K562 (cell line): ENCODE results near the gene CGNL1. TPM values are rescaled to one million over a fixed set of nuclear protein-coding genes. Genes with fewer than 3 reads are reported as not detected.

Experiments used
- ATAC-seq: fragments of 200-7000 bp; cut with Tn5 transposase; 3 replicates; pipeline ENCODE4 v1.9.1; 2020; ENCODE audit warnings: moderate library complexity
- BruUV-seq: library from RNA; stranded (reverse); fragments of 400-500 nt; replicated peaks from 2 replicates; lab custom pipeline; 2021; lab: Mats Ljungman, UMichigan
- CTCF ChIA-PET: fragments of 300-600 bp; formaldehyde crosslinking; extraction: SDS; loops from one replicate; lab custom pipeline; 2021; ENCODE audit warnings: low intra/inter-chr PET ratio; lab: Yijun Ruan, JAX
- POLR2A ChIA-PET: fragments of 300-600, 350-650 bp; sonication (Branson Sonifier 250); formaldehyde crosslinking; extraction: SDS; loops from one replicate; lab custom pipeline; 2021; ENCODE audit warnings: antibody characterized with exemption, inconsistent platforms; lab: Yijun Ruan, JAX
- DNase-seq, 4 experiments: peaks; one replicate each; pipeline versions ENCODE4 v3.0.0 to v3.0.0-alpha.2; 2011 to 2018; ENCODE audit warnings: low spot score in 3 of 4, mixed read lengths in 3 of 4; ENCODE audit errors: extremely low read depth in 1 of 4
- FAIRE-seq: peaks from 2 replicates; lab custom pipeline; 2011; peaks lifted over from hg19 to GRCh38; lab: Jason Lieb, UNC
- H2AFZ ChIP-seq: 2 replicates; pipeline ENCODE4 v1.6.0; 2011; ENCODE audit warnings: low read depth, low read length, control low read depth, inconsistent platforms
- H3K27ac ChIP-seq: fragments of 200-600 bp; 3 replicates; pipeline ENCODE4 v1.8.0; 2011; ENCODE audit warnings: low read depth, mild to moderate bottlenecking, control low read depth, inconsistent platforms, low read length, moderate library complexity, mixed read lengths; ENCODE audit errors: extremely low read depth
- H3K27me3 ChIP-seq, 2 experiments: fragments of 300-600 bp in 1 of 2; 2 replicates in 1 of 2; 3 replicates in 1 of 2; pipeline versions ENCODE4 v1.6.0 to v1.8.0; 2011; ENCODE audit warnings: inconsistent platforms in 2 of 2, low read length in 2 of 2, mild to moderate bottlenecking in 1 of 2, mixed read lengths in 1 of 2, moderate library complexity in 1 of 2; ENCODE audit not compliant: control insufficient read depth in 2 of 2, insufficient read depth in 2 of 2
- H3K36me3 ChIP-seq: fragments of 300-600 bp; 3 replicates; pipeline ENCODE4 v1.8.0; 2011; ENCODE audit warnings: mild to moderate bottlenecking, low read length, inconsistent platforms; ENCODE audit not compliant: control insufficient read depth, insufficient read depth
- H3K4me1 ChIP-seq, 2 experiments: fragments of 200-600 bp in 1 of 2; replicated peaks in 1 of 2; 2 replicates in 1 of 2; 3 replicates in 1 of 2; pipeline versions ENCODE4 v1.5.1 to v1.8.0; 2011; ENCODE audit warnings: inconsistent platforms in 2 of 2, low read length in 2 of 2, mild to moderate bottlenecking in 1 of 2, mixed read lengths in 1 of 2, moderate library complexity in 1 of 2; ENCODE audit not compliant: control insufficient read depth in 2 of 2, insufficient read depth in 2 of 2
- H3K4me2 ChIP-seq: 2 replicates; pipeline ENCODE4 v1.6.1; 2011; ENCODE audit warnings: low read length, control low read depth, inconsistent platforms, mixed read lengths; ENCODE audit not compliant: insufficient read depth
- H3K4me3 ChIP-seq: fragments of 200-600 bp; sonication (generic), shearing (Covaris generic); 2 replicates; pipeline ENCODE4 v1.5.1; 2016; ENCODE audit warnings: control low read depth, inconsistent platforms
- H3K79me2 ChIP-seq: fragments of 200-600 bp; 3 replicates; pipeline ENCODE4 v1.8.0; 2011; ENCODE audit warnings: low read length, inconsistent platforms; ENCODE audit not compliant: control insufficient read depth, insufficient read depth
- H3K9ac ChIP-seq, 2 experiments: 2 replicates each; pipeline versions ENCODE4 v1.6.0 to v1.6.1; 2011; ENCODE audit warnings: low read depth in 2 of 2, low read length in 2 of 2, control low read depth in 1 of 2, inconsistent platforms in 1 of 2, mild to moderate bottlenecking in 1 of 2, mixed read lengths in 1 of 2; ENCODE audit not compliant: insufficient read depth in 1 of 2
- H3K9me1 ChIP-seq: one replicate; pipeline ENCODE4 v1.6.0; 2011; ENCODE audit warnings: inconsistent platforms, mild to moderate bottlenecking, low read length, moderate library complexity; ENCODE audit not compliant: control insufficient read depth, insufficient read depth
- H3K9me3 ChIP-seq: replicated peaks from 2 replicates; pipeline ENCODE4 v1.5.1; 2011; ENCODE audit warnings: low read depth, low read length, inconsistent platforms; ENCODE audit not compliant: control insufficient read depth, insufficient read depth
- H4K20me1 ChIP-seq: replicated peaks from 2 replicates; pipeline ENCODE4 v1.6.1; 2011; ENCODE audit warnings: low read length, inconsistent platforms, mixed read lengths; ENCODE audit not compliant: control insufficient read depth, insufficient read depth
- BHLHE40 ChIP-seq: IDR thresholded peaks from 2 replicates; pipeline ENCODE4 v1.6.1; 2011; ENCODE audit warnings: low read length, improper control_type of control experiment
- CBX1 ChIP-seq: sonication (generic); IDR thresholded peaks from 2 replicates; pipeline ENCODE4 v1.6.1; 2016; ENCODE audit warnings: antibody characterized with exemption, low read depth, mild to moderate bottlenecking
- HSF4 ChIP-seq: fragments of 250-450 bp; sonication (Bioruptor Pico); IDR thresholded peaks from 2 replicates; pipeline ENCODE4 v2.1.2; 2022; ENCODE audit warnings: mild to moderate bottlenecking, moderate library complexity, borderline replicate concordance
- IFI16 ChIP-seq: fragments of 250-450 bp; sonication (Bioruptor Pico); IDR thresholded peaks from 2 replicates; pipeline ENCODE4 v2.1.2; 2022; ENCODE audit warnings: mild to moderate bottlenecking, inconsistent platforms
- ZC3H4 ChIP-seq: sonication (generic); formaldehyde crosslinking; IDR thresholded peaks from 2 replicates; pipeline ENCODE4 v1.9.0; 2021; ENCODE audit warnings: missing genetic modification reagents, borderline replicate concordance
- ZNF143 ChIP-seq: sonication (generic); formaldehyde crosslinking; IDR thresholded peaks from 2 replicates; pipeline ENCODE4 v1.9.0; 2022; ENCODE audit warnings: mild to moderate bottlenecking, missing genetic modification reagents
- ZNF431 ChIP-seq: sonication (generic); formaldehyde crosslinking; IDR thresholded peaks from 2 replicates; pipeline ENCODE4 v1.8.0; 2022; ENCODE audit warnings: mild to moderate bottlenecking, missing genetic modification reagents
- ZNF586 ChIP-seq: fragments of 450-650 bp; formaldehyde crosslinking; conservative IDR thresholded peaks from 2 replicates; pipeline ENCODE4 v1.4.0; 2020; ENCODE audit warnings: mild to moderate bottlenecking, moderate library complexity
- ZNF79 ChIP-seq: fragments of 250-450 bp; sonication (Bioruptor Pico); IDR thresholded peaks from 2 replicates; pipeline ENCODE4 v1.4.0; 2020; ENCODE audit warnings: low read depth, mild to moderate bottlenecking, moderate library complexity
- ZSCAN29 ChIP-seq: fragments of 450-650 bp; IDR thresholded peaks from 2 replicates; pipeline ENCODE4 v1.6.1; 2017
- ZZZ3 ChIP-seq: fragments of 450-650 bp; IDR thresholded peaks from 2 replicates; pipeline ENCODE4 v1.6.1; 2016; ENCODE audit warnings: antibody characterized with exemption, mild to moderate bottlenecking, moderate library complexity
- WGBS: fragments of 100-300 bp; shearing (Covaris generic); methylation state at CpG from one replicate; pipeline ENCODE4 v1.1.6; 2016; ENCODE audit warnings: low coverage, mixed read lengths; ENCODE audit not compliant: insufficient coverage; ENCODE audit errors: missing lambda C conversion rate; 5-methylcytosine and 5-hydroxymethylcytosine counted together
- in situ Hi-C: fragments of 300-500 bp; cut with MboI; formaldehyde crosslinking; loops from 4 replicates; pipeline ENCODE4 v1.15.0; 2018; ENCODE audit warnings: inconsistent platforms, mixed read lengths
- intact Hi-C: fragments of 100-400 bp; cut with micrococcal nuclease; formaldehyde crosslinking; loops from 2 replicates; pipeline ENCODE4 v1.14.2; 2022
- polyA plus RNA-seq, 8 experiments: library from polyadenylated mRNA; depleted of rRNA in 4 of 8; stranded (reverse) in 5 of 8; unstranded in 3 of 8; fragments of >200 nt; fragmentation: Nextera tagmentation in 2 of 8; fragmentation: Illumina TruSeq in 1 of 8; extraction: Ambion mirVana in 2 of 8; extraction: Trizol in 1 of 8; gene quantifications; 2 replicates each; pipeline versions ENCODE4 v1.2.1 to v1.2.3, GENCODE V29; 2011 to 2014; ENCODE audit warnings: inconsistent platforms in 1 of 8, missing spikeins in 1 of 8
- total RNA-seq, 7 experiments: library from RNA; depleted of rRNA in 6 of 7; stranded (reverse); fragments of >200 nt in 6 of 7; fragmentation: Illumina TruSeq in 2 of 7; extraction: Trizol in 2 of 7; gene quantifications; 2 replicates each; pipeline versions ENCODE4 v1.2.1 to v1.2.3, GENCODE V29; 2011 to 2021; ENCODE audit warnings: low replicate concordance in 1 of 7
- TF ChIP-seq, protein P1 (sequence below), 2 experiments: fragments of 450-650 bp; IDR thresholded peaks; 2 replicates each; pipeline ENCODE4 v1.6.1; 2018; ENCODE audit warnings: mild to moderate bottlenecking in 2 of 2, low read depth in 1 of 2; ENCODE audit not compliant: partially characterized antibody in 2 of 2

CGNL1 gene
- total and polyA plus RNA-seq, 9 of the 15 experiments (the other 6 are each of a cell fraction or from before 2014, with no cell fraction given) = 0.01 to 0.07 TPM; not detected in 7

DNA sequence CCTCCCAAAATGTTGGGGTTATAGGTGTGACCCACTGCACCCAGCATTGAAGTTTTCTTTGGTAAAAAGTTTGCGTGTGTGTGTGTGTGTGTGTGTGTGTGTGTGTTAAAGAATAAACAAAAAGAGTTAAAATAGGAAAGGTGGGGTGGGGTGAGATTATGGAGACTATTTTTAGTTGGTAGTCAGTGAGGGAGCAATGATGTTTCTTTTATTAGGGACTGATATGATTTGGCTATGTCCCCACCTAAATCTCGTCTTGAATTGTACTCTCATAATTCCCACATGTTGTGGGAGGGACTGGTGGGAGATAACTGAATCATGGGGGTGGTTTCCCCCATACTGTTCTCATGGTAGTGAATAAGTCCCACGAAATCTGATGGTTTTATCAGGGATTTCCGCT, 92.2 kb downstream of the CGNL1 start:
- H3K79me2 ChIP-seq = no peaks in the 10 kb centered on the region
- DNase-seq = no peak
- POLR2A ChIA-PET = no interaction called here
- no peak for ATAC-seq
- TF ChIP-seq HSF4 (CRISPR knock-in tag) (no peak), ZNF586 (CRISPR knock-in tag) (no peak), ZC3H4 (CRISPR knock-in tag) (no peak), ZZZ3 (no peak), ZNF143 (CRISPR knock-in tag) (no peak), BHLHE40 (no peak), ZSCAN29 (no peak), ZNF431 (CRISPR knock-in tag) (no peak), IFI16 (CRISPR knock-in tag) (no peak), ZNF79 (no peak), CBX1 (no peak)
- TF ChIP-seq, protein P1, sequence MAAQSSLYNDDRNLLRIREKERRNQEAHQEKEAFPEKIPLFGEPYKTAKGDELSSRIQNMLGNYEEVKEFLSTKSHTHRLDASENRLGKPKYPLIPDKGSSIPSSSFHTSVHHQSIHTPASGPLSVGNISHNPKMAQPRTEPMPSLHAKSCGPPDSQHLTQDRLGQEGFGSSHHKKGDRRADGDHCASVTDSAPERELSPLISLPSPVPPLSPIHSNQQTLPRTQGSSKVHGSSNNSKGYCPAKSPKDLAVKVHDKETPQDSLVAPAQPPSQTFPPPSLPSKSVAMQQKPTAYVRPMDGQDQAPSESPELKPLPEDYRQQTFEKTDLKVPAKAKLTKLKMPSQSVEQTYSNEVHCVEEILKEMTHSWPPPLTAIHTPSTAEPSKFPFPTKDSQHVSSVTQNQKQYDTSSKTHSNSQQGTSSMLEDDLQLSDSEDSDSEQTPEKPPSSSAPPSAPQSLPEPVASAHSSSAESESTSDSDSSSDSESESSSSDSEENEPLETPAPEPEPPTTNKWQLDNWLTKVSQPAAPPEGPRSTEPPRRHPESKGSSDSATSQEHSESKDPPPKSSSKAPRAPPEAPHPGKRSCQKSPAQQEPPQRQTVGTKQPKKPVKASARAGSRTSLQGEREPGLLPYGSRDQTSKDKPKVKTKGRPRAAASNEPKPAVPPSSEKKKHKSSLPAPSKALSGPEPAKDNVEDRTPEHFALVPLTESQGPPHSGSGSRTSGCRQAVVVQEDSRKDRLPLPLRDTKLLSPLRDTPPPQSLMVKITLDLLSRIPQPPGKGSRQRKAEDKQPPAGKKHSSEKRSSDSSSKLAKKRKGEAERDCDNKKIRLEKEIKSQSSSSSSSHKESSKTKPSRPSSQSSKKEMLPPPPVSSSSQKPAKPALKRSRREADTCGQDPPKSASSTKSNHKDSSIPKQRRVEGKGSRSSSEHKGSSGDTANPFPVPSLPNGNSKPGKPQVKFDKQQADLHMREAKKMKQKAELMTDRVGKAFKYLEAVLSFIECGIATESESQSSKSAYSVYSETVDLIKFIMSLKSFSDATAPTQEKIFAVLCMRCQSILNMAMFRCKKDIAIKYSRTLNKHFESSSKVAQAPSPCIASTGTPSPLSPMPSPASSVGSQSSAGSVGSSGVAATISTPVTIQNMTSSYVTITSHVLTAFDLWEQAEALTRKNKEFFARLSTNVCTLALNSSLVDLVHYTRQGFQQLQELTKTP (IDR thresholded peaks at IDR 0.05; ENCODE audit: low read depth in 1 of 2, partially characterized antibody in 2 of 2) = no peak
- TF ChIP-seq, all 486 proteins: peak for 0
- intact Hi-C loops (no loop called here), in situ Hi-C loops (no loop called here)
- no peak overlapping the region for H2AFZ ChIP-seq
- FAIRE-seq = no peak
- no peaks in the 10 kb centered on the region for H3K9me1 ChIP-seq
- H3K27me3 ChIP-seq = peaks cover 18 to 30% of the 10 kb centered on the region in 2 experiments; a peak in 4 of 5 replicates
- CTCF ChIA-PET = no interaction called here
- BruUV-seq = no TSS peak
- H3K9ac ChIP-seq = no peak overlapping the region
- H3K36me3 ChIP-seq = no peaks in the 10 kb centered on the region
- WGBS = 3% methylated on average over 4 of the region's 4 CpGs
- no peak overlapping the region for H3K4me3 ChIP-seq
- no peaks in the 10 kb centered on the region for H4K20me1 ChIP-seq
- H3K4me2 ChIP-seq = no peak overlapping the region
- H3K9me3 ChIP-seq = no peaks in the 10 kb centered on the region
- no peaks in the 10 kb centered on the region for H3K4me1 ChIP-seq
- no peak overlapping the region for H3K27ac ChIP-seq
